Activated CD4-positive, alpha-beta memory T cell treated with anti-CD3 and anti-CD28 coated beads for 36 hours (primary cell): ENCODE measurements around the gene TOE1. TPM values are rescaled to one million over a fixed set of nuclear protein-coding genes. Genes with fewer than 3 reads are reported as not detected.

ENCODE experiments used
- CTCF ChIA-PET: fragments of 350-600 bp; sonication (Branson Sonifier 250); formaldehyde crosslinking; loops from one replicate; lab custom pipeline; 2021; ENCODE audit warnings: antibody characterized with exemption, inconsistent platforms; lab: Charles Lee
- POLR2A ChIA-PET: fragments of 350-600 bp; sonication (Branson Sonifier 250); formaldehyde crosslinking; loops from one replicate; lab custom pipeline; 2021; ENCODE audit warnings: antibody characterized with exemption; lab: Charles Lee
- DNase-seq: peaks from one replicate; pipeline ENCODE4 v3.0.0-alpha.2; 2020
- H3K27ac Mint-ChIP-seq: one replicate; pipeline ENCODE4 v1.8.0; 2021; ENCODE audit warnings: mixed read lengths
- H3K27me3 Mint-ChIP-seq: one replicate; pipeline ENCODE4 v1.8.0; 2021; ENCODE audit warnings: mixed read lengths
- H3K36me3 Mint-ChIP-seq: one replicate; pipeline ENCODE4 v1.8.0; 2021; ENCODE audit warnings: mixed read lengths
- H3K4me1 Mint-ChIP-seq: one replicate; pipeline ENCODE4 v1.8.0; 2021; ENCODE audit warnings: low read depth, mixed read lengths
- H3K4me3 Mint-ChIP-seq: one replicate; pipeline ENCODE4 v1.8.0; 2021; ENCODE audit warnings: mild to moderate bottlenecking, mixed read lengths
- H3K9me3 Mint-ChIP-seq: one replicate; pipeline ENCODE4 v1.8.0; 2021; ENCODE audit warnings: mixed read lengths
- intact Hi-C: fragments of 100-400 bp; cut with micrococcal nuclease; formaldehyde crosslinking; loops from one replicate; pipeline ENCODE4 v1.15.1; 2023
- total RNA-seq, 2 experiments: library from RNA; stranded (reverse); gene quantifications; one replicate each; pipeline ENCODE4 v1.2.3, GENCODE V29; 2021

TOE1 gene
- total RNA-seq, 2 experiments from 2014 or later = 22.8 to 23.1 TPM

GRCh38 chr1:45340816-45341466 lies 971 bp downstream of the TOE1 start:
- Mint-ChIP-seq H3K9me3 (no peaks in the 10 kb centered on the region), H3K27ac (peak overlapping the region; percentile 98), H3K4me1 (peaks cover 39% of the 10 kb centered on the region), H3K27me3 (no peaks in the 10 kb centered on the region), H3K4me3 (peak overlapping the region; percentile 93), H3K36me3 (peaks cover 51% of the 10 kb centered on the region)
- POLR2A ChIA-PET = interaction anchor here (0.8 to 5.7 kb wide), 21 partner anchors 8 to 619 kb away, joined by 3 to 70 read pairs (median 8); partner anchors contain the start of genes AKR1A1, CCDC163, HECTD3 and HPDL
- intact Hi-C loops = loop anchor here (1.0 kb wide), 6 partner anchors 19 to 329 kb away; partner anchors contain the start of genes CCDC163, MMACHC, NASP and TESK2
- peak; percentile 56 for DNase-seq
- CTCF ChIA-PET = interaction anchor here (0.8 to 3.7 kb wide), 13 partner anchors 15 to 329 kb away, joined by 3 to 48 read pairs (median 14); partner anchors contain the start of genes CCDC163, HECTD3, HPDL and MMACHC

- POLR2A ChIA-PET = interaction anchor here (0.9 to 1.0 kb wide), 2 partner anchors 18 to 334 kb away, joined by 3 to 5 read pairs; partner anchors contain the start of genes HECTD3 and HPDL
- CTCF ChIA-PET = interaction anchor here (0.6 to 2.6 kb wide), 3 partner anchors 16 to 175 kb away, joined by 3 to 11 read pairs (median 7); no protein-coding TSS in a partner anchor
- H3K36me3 Mint-ChIP-seq = peaks cover 42% of the 10 kb centered on the region
These were observed 4.5 kb downstream of the TOE1 start for GRCh38 chr1:45344499-45344898.

GRCh38 chr1:45345014-45345413 lies 5.0 kb downstream of the TOE1 start:
- POLR2A ChIA-PET = no interaction called here

More at GRCh38 chr1:45344499-45344898, 4.5 kb downstream of the TOE1 start:
- intact Hi-C loops = no loop called here
- no peak overlapping the region for H3K4me3 Mint-ChIP-seq
- H3K9me3 Mint-ChIP-seq = no peaks in the 10 kb centered on the region
- no peak for DNase-seq
- H3K27me3 Mint-ChIP-seq = no peaks in the 10 kb centered on the region
- peaks cover 29% of the 10 kb centered on the region for H3K4me1 Mint-ChIP-seq
- no peak overlapping the region for H3K27ac Mint-ChIP-seq

GRCh38 chr1:45346473-45346872 lies 6.5 kb downstream of the TOE1 start:
- H3K27me3 Mint-ChIP-seq = no peaks in the 10 kb centered on the region
- no peak overlapping the region for H3K27ac Mint-ChIP-seq
- ChIA-PET POLR2A (interaction anchor here (1.0 to 1.8 kb wide), 2 partner anchors 18 to 155 kb away, joined by 3 to 4 read pairs; no protein-coding TSS in a partner anchor), CTCF (interaction anchor here (1.5 to 2.9 kb wide), 2 partner anchors 143 to 146 kb away, joined by 3 to 22 read pairs; no protein-coding TSS in a partner anchor)
- intact Hi-C loops = no loop called here
- peaks cover 33% of the 10 kb centered on the region for H3K36me3 Mint-ChIP-seq
- H3K9me3 Mint-ChIP-seq = no peaks in the 10 kb centered on the region
- peaks cover 23% of the 10 kb centered on the region for H3K4me1 Mint-ChIP-seq
- H3K4me3 Mint-ChIP-seq = no peak overlapping the region
- no peak for DNase-seq

More at GRCh38 chr1:45345014-45345413, 5.0 kb downstream of the TOE1 start:
- DNase-seq = no peak
- no peaks in the 10 kb centered on the region for H3K27me3 Mint-ChIP-seq
- intact Hi-C loops = no loop called here
- no peak overlapping the region for H3K4me3 Mint-ChIP-seq
- no peaks in the 10 kb centered on the region for H3K9me3 Mint-ChIP-seq
- H3K4me1 Mint-ChIP-seq = peaks cover 29% of the 10 kb centered on the region
- H3K36me3 Mint-ChIP-seq = peaks cover 42% of the 10 kb centered on the region
- CTCF ChIA-PET = no interaction called here
- H3K27ac Mint-ChIP-seq = no peak overlapping the region

- ChIA-PET CTCF (interaction anchor here (0.6 to 3.0 kb wide), 4 partner anchors 10 to 334 kb away, joined by 3 to 22 read pairs (median 9); no protein-coding TSS in a partner anchor), POLR2A (interaction anchor here (1.3 to 4.3 kb wide), 3 partner anchors 8 to 144 kb away, joined by 5 to 27 read pairs (median 6); partner anchors contain the start of genes MUTYH, TESK2 and TOE1)
- Mint-ChIP-seq H3K36me3 (peaks cover 20% of the 10 kb centered on the region), H3K27me3 (no peaks in the 10 kb centered on the region), H3K4me3 (no peak overlapping the region), H3K4me1 (peaks cover 7% of the 10 kb centered on the region), H3K9me3 (no peaks in the 10 kb centered on the region), H3K27ac (no peak overlapping the region)
- no peak for DNase-seq
- intact Hi-C loops = no loop called here
These were observed 8.1 kb downstream of the TOE1 start for GRCh38 chr1:45348020-45348419.

- DNase-seq = no peak
- no peaks in the 10 kb centered on the region for H3K9me3 Mint-ChIP-seq
- intact Hi-C loops = no loop called here
- no peaks in the 10 kb centered on the region for H3K27me3 Mint-ChIP-seq
- H3K36me3 Mint-ChIP-seq = peaks cover 17% of the 10 kb centered on the region
- peaks cover 7% of the 10 kb centered on the region for H3K4me1 Mint-ChIP-seq
- no peak overlapping the region for H3K27ac Mint-ChIP-seq
- ChIA-PET POLR2A (interaction anchor here (1.5 to 4.3 kb wide), 2 partner anchors 9 to 141 kb away, joined by 5 to 27 read pairs; partner anchors contain the start of genes MUTYH and TOE1), CTCF (interaction anchor here (2.9 to 3.0 kb wide), 2 partner anchors 11 to 144 kb away, joined by 15 to 22 read pairs; no protein-coding TSS in a partner anchor)
- H3K4me3 Mint-ChIP-seq = no peak overlapping the region
These were observed 8.6 kb downstream of the TOE1 start for GRCh38 chr1:45348609-45348965.

- Mint-ChIP-seq H3K27ac (no peak overlapping the region), H3K4me3 (no peak overlapping the region), H3K36me3 (peaks cover 15% of the 10 kb centered on the region), H3K4me1 (peaks cover 7% of the 10 kb centered on the region), H3K27me3 (no peaks in the 10 kb centered on the region), H3K9me3 (no peaks in the 10 kb centered on the region)
- CTCF ChIA-PET = interaction anchor here (2.9 to 3.0 kb wide), 2 partner anchors 10 to 144 kb away, joined by 15 to 22 read pairs; no protein-coding TSS in a partner anchor
- no peak for DNase-seq
- POLR2A ChIA-PET = interaction anchor here (1.4 to 4.3 kb wide), 3 partner anchors 9 to 173 kb away, joined by 5 to 27 read pairs (median 5); partner anchors contain the start of genes MUTYH, PRDX1 and TOE1
- intact Hi-C loops = no loop called here
These were observed 9.2 kb downstream of the TOE1 start for GRCh38 chr1:45348966-45349677.

GRCh38 chr1:45351508-45351907 lies 11.5 kb downstream of the TOE1 start:
- no peak for DNase-seq
- ChIA-PET POLR2A (no interaction called here), CTCF (interaction anchor here (0.6 to 1.3 kb wide), 3 partner anchors 51 to 161 kb away, joined by 3 read pairs; no protein-coding TSS in a partner anchor)
- H3K9me3 Mint-ChIP-seq = no peaks in the 10 kb centered on the region
- H3K4me3 Mint-ChIP-seq = no peak overlapping the region
- no peaks in the 10 kb centered on the region for H3K36me3 Mint-ChIP-seq
- intact Hi-C loops = no loop called here
- peaks cover 2% of the 10 kb centered on the region for H3K4me1 Mint-ChIP-seq
- no peak overlapping the region for H3K27ac Mint-ChIP-seq
- no peaks in the 10 kb centered on the region for H3K27me3 Mint-ChIP-seq

GRCh38 chr1:45353685-45354084 lies 13.7 kb downstream of the TOE1 start:
- no peaks in the 10 kb centered on the region for H3K36me3 Mint-ChIP-seq

GRCh38 chr1:45354838-45355237 lies 14.9 kb downstream of the TOE1 start:
- H3K4me3 Mint-ChIP-seq = no peak overlapping the region
- H3K27ac Mint-ChIP-seq = no peak overlapping the region
- no peak for DNase-seq
- H3K27me3 Mint-ChIP-seq = no peaks in the 10 kb centered on the region
- peaks cover under 1% of the 10 kb centered on the region for H3K4me1 Mint-ChIP-seq
- ChIA-PET POLR2A (no interaction called here), CTCF (interaction anchor here (1.2 to 2.2 kb wide), 2 partner anchors 138 to 216 kb away, joined by 7 to 9 read pairs; no protein-coding TSS in a partner anchor)
- intact Hi-C loops = no loop called here
- no peaks in the 10 kb centered on the region for H3K36me3 Mint-ChIP-seq
- H3K9me3 Mint-ChIP-seq = no peaks in the 10 kb centered on the region

More at GRCh38 chr1:45353685-45354084, 13.7 kb downstream of the TOE1 start:
- H3K27ac Mint-ChIP-seq = no peak overlapping the region
- no peak overlapping the region for H3K4me3 Mint-ChIP-seq
- H3K9me3 Mint-ChIP-seq = no peaks in the 10 kb centered on the region
- peaks cover 2% of the 10 kb centered on the region for H3K4me1 Mint-ChIP-seq
- ChIA-PET CTCF (interaction anchor here (1.5 kb wide), 1 partner anchor 140 kb away, joined by 5 read pairs; no protein-coding TSS in a partner anchor), POLR2A (interaction anchor here (1.1 kb wide), 1 partner anchor 13 kb away, joined by 3 read pairs; the partner anchor contains the start of gene MUTYH)
- no peak for DNase-seq
- no peaks in the 10 kb centered on the region for H3K27me3 Mint-ChIP-seq
- intact Hi-C loops = no loop called here

- ChIA-PET CTCF (interaction anchor here (1.2 to 5.9 kb wide), 3 partner anchors 136 to 215 kb away, joined by 7 to 237 read pairs (median 9); partner anchors contain the start of gene TESK2), POLR2A (no interaction called here)
- Mint-ChIP-seq H3K27me3 (no peaks in the 10 kb centered on the region), H3K27ac (no peak overlapping the region), H3K4me1 (peaks cover 6% of the 10 kb centered on the region), H3K36me3 (no peaks in the 10 kb centered on the region), H3K9me3 (no peaks in the 10 kb centered on the region), H3K4me3 (no peak overlapping the region)
- DNase-seq = no peak
- intact Hi-C loops = no loop called here
These were observed 15.7 kb downstream of the TOE1 start for GRCh38 chr1:45355683-45356082.
